Endothelial cell of umbilical vein (primary cell): ENCODE data around the gene AATF. TPM values are rescaled to one million over a fixed set of nuclear protein-coding genes. Genes with fewer than 3 reads are reported as not detected.

Experiments used
- BruUV-seq: library from RNA; stranded (reverse); fragments of 400-500 nt; replicated peaks from 2 replicates; lab custom pipeline; 2021; lab: Mats Ljungman, UMichigan
- CTCF ChIA-PET: fragments of 300-600, 350-600 bp; sonication (Branson Sonifier 250); formaldehyde crosslinking; loops from one replicate; lab custom pipeline; 2021; ENCODE audit warnings: antibody characterized with exemption, inconsistent platforms; lab: Charles Lee
- POLR2A ChIA-PET: fragments of 300-600, 350-600 bp; sonication (Branson Sonifier 250); formaldehyde crosslinking; loops from one replicate; lab custom pipeline; 2021; ENCODE audit warnings: antibody characterized with exemption, inconsistent platforms; lab: Charles Lee
- DNase-seq: peaks from one replicate; pipeline ENCODE4 v3.0.0-alpha.2; 2011; ENCODE audit warnings: low read depth, low spot score
- FAIRE-seq: peaks from 2 replicates; lab custom pipeline; 2011; peaks lifted over from hg19 to GRCh38; lab: Jason Lieb, UNC
- H2AFZ ChIP-seq: 2 replicates; pipeline ENCODE4 v1.6.0; 2012; ENCODE audit warnings: low read depth, low read length, control low read depth, inconsistent platforms
- H3K27ac ChIP-seq: 2 replicates; pipeline ENCODE4 v1.5.1; 2011; ENCODE audit warnings: low read depth, mild to moderate bottlenecking, control low read depth, low read length, moderate library complexity; ENCODE audit not compliant: insufficient read depth
- H3K27me3 ChIP-seq, 2 experiments: 2 replicates each; pipeline versions ENCODE4 v1.6.0 to v1.6.1; 2011; ENCODE audit warnings: low read length in 2 of 2, mixed read lengths in 1 of 2; ENCODE audit not compliant: control insufficient read depth in 2 of 2, insufficient read depth in 2 of 2
- H3K36me3 ChIP-seq, 2 experiments: 2 replicates in 1 of 2; 3 replicates in 1 of 2; pipeline ENCODE4 v1.5.1; 2011; ENCODE audit warnings: low read length in 2 of 2, mild to moderate bottlenecking in 1 of 2, moderate library complexity in 1 of 2; ENCODE audit not compliant: control insufficient read depth in 2 of 2, insufficient read depth in 2 of 2; ENCODE audit errors: extremely low read depth in 1 of 2
- H3K4me1 ChIP-seq: 3 replicates; pipeline ENCODE4 v1.5.1; 2011; ENCODE audit warnings: mild to moderate bottlenecking, low read length; ENCODE audit not compliant: control insufficient read depth, insufficient read depth; ENCODE audit errors: extremely low read depth
- H3K4me2 ChIP-seq: 2 replicates; pipeline ENCODE4 v1.6.1; 2011; ENCODE audit warnings: low read length, control low read depth, mixed read lengths; ENCODE audit not compliant: insufficient read depth
- H3K4me3 ChIP-seq, 3 experiments: fragments of 200-600 bp in 1 of 3; sonication (generic), shearing (Covaris generic) in 1 of 3; replicated peaks in 1 of 3; 2 replicates each; pipeline ENCODE4 v1.5.1; 2011 to 2016; ENCODE audit warnings: control low read depth in 3 of 3, low read length in 3 of 3, mild to moderate bottlenecking in 2 of 3, inconsistent platforms in 1 of 3, low read depth in 1 of 3, moderate library complexity in 1 of 3; ENCODE audit not compliant: insufficient read depth in 1 of 3
- H3K79me2 ChIP-seq: 2 replicates; pipeline ENCODE4 v1.6.0; 2012; ENCODE audit warnings: low read length, inconsistent platforms; ENCODE audit not compliant: control insufficient read depth, insufficient read depth
- H3K9ac ChIP-seq: replicated peaks from 2 replicates; pipeline ENCODE3; 2011; ENCODE audit warnings: low read length, control low read depth; ENCODE audit not compliant: insufficient read depth; ENCODE audit errors: extremely low read depth
- H3K9me1 ChIP-seq: replicated peaks from 3 replicates; pipeline ENCODE4 v1.6.0; 2011; ENCODE audit warnings: mild to moderate bottlenecking, low read length; ENCODE audit not compliant: control insufficient read depth, insufficient read depth; ENCODE audit errors: extremely low read depth
- H3K9me3 ChIP-seq: replicated peaks from 2 replicates; pipeline ENCODE4 v1.5.1; 2012; ENCODE audit warnings: low read length, inconsistent platforms; ENCODE audit not compliant: control insufficient read depth, insufficient read depth
- H4K20me1 ChIP-seq: replicated peaks from 2 replicates; pipeline ENCODE3; 2011; ENCODE audit warnings: mild to moderate bottlenecking, low read length; ENCODE audit not compliant: control insufficient read depth, insufficient read depth; ENCODE audit errors: extremely low read depth
- EZH2 ChIP-seq: IDR thresholded peaks from 2 replicates; pipeline ENCODE4 v1.6.1; 2012; ENCODE audit warnings: borderline replicate concordance, low read depth, mild to moderate bottlenecking, moderate library complexity, low read length, inconsistent platforms; ENCODE audit not compliant: severe bottlenecking
- FOS ChIP-seq: IDR thresholded peaks from 2 replicates; pipeline ENCODE4 v1.6.1; 2011; ENCODE audit warnings: mild to moderate bottlenecking, low read length, moderate library complexity, borderline replicate concordance; ENCODE audit not compliant: insufficient read depth
- JUN ChIP-seq: IDR thresholded peaks from 2 replicates; pipeline ENCODE4 v1.6.1; 2011; ENCODE audit warnings: borderline replicate concordance, low read depth; ENCODE audit not compliant: insufficient read length, insufficient read depth
- MAX ChIP-seq: IDR thresholded peaks from 2 replicates; pipeline ENCODE4 v1.6.1; 2011; ENCODE audit not compliant: insufficient read depth, insufficient read length
- MYC ChIP-seq: IDR thresholded peaks from one replicate; pipeline ENCODE4 v1.6.1; 2011; ENCODE audit warnings: mild to moderate bottlenecking, low read depth, low read length
- POLR2A ChIP-seq: IDR thresholded peaks from 2 replicates; pipeline ENCODE4 v1.6.1; 2012; ENCODE audit warnings: low read depth, mild to moderate bottlenecking, control low read depth, low read length
- POLR2AphosphoS5 ChIP-seq: IDR thresholded peaks from 2 replicates; pipeline ENCODE4 v1.6.1; 2012; ENCODE audit warnings: low read depth, mild to moderate bottlenecking, control low read depth, low read length, moderate library complexity; ENCODE audit not compliant: insufficient read depth
- dilution Hi-C: fragments of 300-500 bp; cut with MboI; formaldehyde crosslinking; loops from one replicate; pipeline ENCODE4 v1.15.0; 2019; ENCODE audit warnings: low sequenced_read_pairs; ENCODE audit not compliant: extremely low pct_ligation_motif_present
- intact Hi-C: fragments of 100-400 bp; cut with micrococcal nuclease; formaldehyde crosslinking; loops from one replicate; pipeline ENCODE4 v1.10.0; 2022
- polyA plus RNA-seq, 4 experiments: library from polyadenylated mRNA; depleted of rRNA in 3 of 4; stranded (reverse) in 3 of 4; unstranded in 1 of 4; fragments of >200 nt; gene quantifications; 2 replicates each; pipeline versions ENCODE4 v1.2.1 to v1.2.3, GENCODE V29; 2011 to 2012; ENCODE audit warnings: missing spikeins in 1 of 4
- total RNA-seq: library from RNA; stranded (reverse); gene quantifications from 2 replicates; pipeline ENCODE4 v1.2.3, GENCODE V29; 2021
- TF ChIP-seq, protein P1 (sequence below), 2 donors: IDR thresholded peaks; 1 replicate in 1 of 2; 2 replicates in 1 of 2; pipeline ENCODE4 v1.5.1; 2011; ENCODE audit warnings: low read length in 2 of 2, mild to moderate bottlenecking in 2 of 2, moderate library complexity in 2 of 2, control low read depth in 1 of 2, inconsistent platforms in 1 of 2, low read depth in 1 of 2; ENCODE audit not compliant: insufficient read depth in 1 of 2; ENCODE audit errors: extremely low read depth in 1 of 2

The AATF gene
- total and polyA plus RNA-seq, 2 donors (not counting 3 experiments of a cell fraction or from before 2014, with no cell fraction given): 15.7 to 47.2 TPM

- Histone ChIP-seq H3K27ac (no peak overlapping the region), H3K36me3 (no peaks in the 10 kb centered on the region), H3K9ac (no peak overlapping the region), H3K4me2 (no peak overlapping the region), H4K20me1 (no peaks in the 10 kb centered on the region), H3K4me3 (no peak overlapping the region), H3K27me3 (peaks cover 88 to 98% of the 10 kb centered on the region in 2 experiments), H3K9me3 (no peaks in the 10 kb centered on the region), H2AFZ (no peak overlapping the region), H3K4me1 (peaks cover 12% of the 10 kb centered on the region), H3K79me2 (no peaks in the 10 kb centered on the region), H3K9me1 (no peaks in the 10 kb centered on the region)
- intact Hi-C loops: no loop called here
- no TSS peak for BruUV-seq
- DNase-seq: peak; percentile 22
- ChIA-PET CTCF (no interaction called here), POLR2A (no interaction called here)
- TF ChIP-seq EZH2 (peak; percentile 18), JUN (no peak)
- FAIRE-seq: no peak
- dilution Hi-C loops: no loop called here
These were observed 5.2 kb upstream of the AATF start for GRCh38 chr17:36943250-36944191.

DNA sequence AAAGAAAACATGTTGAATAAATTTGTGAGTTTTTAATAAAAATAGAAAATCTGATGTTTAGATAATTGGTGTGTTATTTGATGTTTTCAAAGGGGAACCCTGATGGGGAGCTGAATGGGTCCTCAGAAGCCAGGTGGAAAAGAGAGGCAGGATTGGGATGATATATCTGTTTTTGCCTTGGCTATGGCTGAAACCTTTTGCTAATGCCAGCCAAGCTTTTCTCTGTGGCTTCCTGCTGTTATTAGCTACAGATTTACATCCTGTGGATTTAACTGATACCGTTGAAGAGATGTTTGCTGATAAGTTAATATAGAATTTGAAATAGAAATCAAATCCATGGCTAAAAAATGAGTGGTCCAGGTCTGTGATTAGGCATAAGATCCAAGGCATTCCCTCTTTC lies 4.2 kb upstream of the AATF start:
- no TSS peak for BruUV-seq
- Histone ChIP-seq H3K9me3 (no peaks in the 10 kb centered on the region), H2AFZ (no peak overlapping the region), H3K4me3 (no peak overlapping the region), H3K9ac (no peak overlapping the region), H3K9me1 (no peaks in the 10 kb centered on the region), H4K20me1 (no peaks in the 10 kb centered on the region), H3K4me2 (no peak overlapping the region), H3K36me3 (no peaks in the 10 kb centered on the region), H3K27ac (no peak overlapping the region), H3K27me3 (peaks cover 78 to 87% of the 10 kb centered on the region in 2 experiments), H3K4me1 (peaks cover 14% of the 10 kb centered on the region), H3K79me2 (peaks cover 2% of the 10 kb centered on the region)
- intact Hi-C loops (no loop called here), dilution Hi-C loops (no loop called here)
- ChIA-PET POLR2A (no interaction called here), CTCF (interaction anchor here (0.9 kb wide), 1 partner anchor 11 kb away, joined by 3 read pairs; no protein-coding TSS in a partner anchor)
- DNase-seq: no peak
- TF ChIP-seq JUN (no peak), MYC (no peak), POLR2AphosphoS5 (no peak), MAX (no peak), EZH2 (no peak), POLR2A (no peak), FOS (no peak)
- TF ChIP-seq, protein P1, sequence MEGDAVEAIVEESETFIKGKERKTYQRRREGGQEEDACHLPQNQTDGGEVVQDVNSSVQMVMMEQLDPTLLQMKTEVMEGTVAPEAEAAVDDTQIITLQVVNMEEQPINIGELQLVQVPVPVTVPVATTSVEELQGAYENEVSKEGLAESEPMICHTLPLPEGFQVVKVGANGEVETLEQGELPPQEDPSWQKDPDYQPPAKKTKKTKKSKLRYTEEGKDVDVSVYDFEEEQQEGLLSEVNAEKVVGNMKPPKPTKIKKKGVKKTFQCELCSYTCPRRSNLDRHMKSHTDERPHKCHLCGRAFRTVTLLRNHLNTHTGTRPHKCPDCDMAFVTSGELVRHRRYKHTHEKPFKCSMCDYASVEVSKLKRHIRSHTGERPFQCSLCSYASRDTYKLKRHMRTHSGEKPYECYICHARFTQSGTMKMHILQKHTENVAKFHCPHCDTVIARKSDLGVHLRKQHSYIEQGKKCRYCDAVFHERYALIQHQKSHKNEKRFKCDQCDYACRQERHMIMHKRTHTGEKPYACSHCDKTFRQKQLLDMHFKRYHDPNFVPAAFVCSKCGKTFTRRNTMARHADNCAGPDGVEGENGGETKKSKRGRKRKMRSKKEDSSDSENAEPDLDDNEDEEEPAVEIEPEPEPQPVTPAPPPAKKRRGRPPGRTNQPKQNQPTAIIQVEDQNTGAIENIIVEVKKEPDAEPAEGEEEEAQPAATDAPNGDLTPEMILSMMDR (IDR thresholded peaks at IDR 0.05; ENCODE audit: extremely low read depth in 1 of 2, insufficient read depth in 1 of 2, low read depth in 1 of 2, low read length in 2 of 2): no peak
- no peak for FAIRE-seq
